Measurements from ENCODE around the gene CDC20B.
"Not testable (repeated sequence)": the region's sequence is repeated elsewhere in the genome, so short reads cannot be mapped to it uniquely, and the experiment has no call there.

The CDC20B gene

DNA sequence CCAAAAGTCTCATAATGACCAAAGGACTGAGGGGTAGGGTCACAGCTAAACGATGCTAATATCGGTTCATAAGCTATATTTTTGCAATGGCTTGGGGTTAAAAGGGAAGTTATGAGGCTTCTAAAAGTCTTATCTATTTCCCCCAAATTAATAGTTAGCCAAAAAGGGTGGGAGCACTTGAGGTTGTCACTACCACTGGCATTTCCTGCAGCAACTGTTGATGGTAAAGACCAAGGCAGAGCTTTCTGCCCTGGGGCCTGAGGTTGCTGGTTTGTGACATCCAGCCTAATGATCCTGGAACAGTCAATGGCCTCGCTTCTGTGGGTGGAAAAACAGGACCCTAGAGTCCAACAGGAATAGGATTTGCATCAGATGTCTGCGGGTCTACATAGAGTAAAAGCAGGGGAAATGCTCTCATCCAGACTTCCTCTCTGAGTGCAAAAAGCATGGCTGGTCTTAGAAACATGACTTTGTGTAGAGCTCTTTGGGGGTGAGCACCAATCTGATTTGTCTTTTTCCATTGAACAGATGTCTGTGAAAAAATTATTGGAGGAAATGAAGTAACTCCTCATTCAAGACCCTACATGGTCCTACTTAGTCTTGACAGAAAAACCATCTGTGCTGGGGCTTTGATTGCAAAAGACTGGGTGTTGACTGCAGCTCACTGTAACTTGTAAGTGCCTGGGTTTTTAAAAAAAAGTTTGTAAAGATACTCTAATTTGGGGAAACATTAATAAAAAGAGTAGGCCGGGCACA is 67.9 kb downstream of the CDC20B start:
- no peak for DNase-seq

DNA sequence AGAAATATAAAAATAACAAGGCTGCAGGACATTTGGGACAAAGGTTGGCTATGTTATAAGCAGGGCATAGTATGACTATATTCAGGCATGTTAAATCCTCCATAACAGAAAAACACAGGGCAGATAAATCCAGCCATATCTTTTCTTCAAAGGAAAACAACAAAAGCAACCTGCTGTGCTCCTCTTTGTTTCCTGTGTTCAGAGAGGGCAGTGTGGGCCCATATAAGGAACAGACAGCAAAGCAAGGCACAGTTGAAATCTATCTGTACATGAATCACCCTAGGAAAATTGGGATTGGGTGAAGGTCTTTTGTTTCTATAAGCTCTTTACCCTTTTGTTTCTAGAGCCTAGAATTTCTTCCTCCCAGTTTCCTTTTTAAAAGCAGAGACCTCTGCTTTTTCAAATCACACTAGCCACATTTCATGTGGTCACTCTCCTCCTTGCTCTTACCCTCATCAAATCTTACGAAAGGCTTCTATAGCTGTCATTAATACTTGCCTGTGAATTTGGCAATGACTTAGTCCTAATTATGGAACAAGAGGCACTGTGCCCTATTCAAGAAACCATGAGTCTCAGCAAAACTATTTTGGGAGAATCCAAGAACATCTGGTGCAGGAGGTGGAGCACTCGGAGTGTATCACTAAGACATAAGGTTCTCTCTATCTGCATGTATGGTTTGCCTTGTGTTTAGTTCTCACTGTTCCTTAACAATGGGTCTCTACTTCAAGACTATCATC is 68.8 kb downstream of the CDC20B start:
- no peak for DNase-seq

DNA sequence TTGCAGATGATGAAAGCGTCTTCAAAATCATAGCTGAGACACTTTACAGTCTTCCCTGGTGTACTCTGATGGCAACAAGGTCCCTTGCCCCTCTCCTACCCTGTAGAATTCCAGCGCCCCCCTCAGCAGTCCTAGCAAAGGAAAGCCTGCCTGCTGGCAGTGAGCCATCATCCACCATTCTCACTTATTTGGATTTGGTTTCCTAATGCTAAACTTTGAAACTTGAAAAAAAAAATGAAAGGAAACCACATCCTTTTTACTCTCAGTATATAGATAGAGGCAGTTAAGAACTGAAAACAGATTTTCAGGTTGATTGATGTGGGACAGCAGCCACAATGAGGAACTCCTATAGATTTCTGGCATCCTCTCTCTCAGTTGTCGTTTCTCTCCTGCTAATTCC is 70.6 kb downstream of the CDC20B start, which contains the start of gene GZMA:
Gene GZMA, plus strand, starts transcription at position 299 of the 400 bp plus-strand sequence. Its CDS starts 37 bp downstream, at position 336.
- no peak for DNase-seq

DNA sequence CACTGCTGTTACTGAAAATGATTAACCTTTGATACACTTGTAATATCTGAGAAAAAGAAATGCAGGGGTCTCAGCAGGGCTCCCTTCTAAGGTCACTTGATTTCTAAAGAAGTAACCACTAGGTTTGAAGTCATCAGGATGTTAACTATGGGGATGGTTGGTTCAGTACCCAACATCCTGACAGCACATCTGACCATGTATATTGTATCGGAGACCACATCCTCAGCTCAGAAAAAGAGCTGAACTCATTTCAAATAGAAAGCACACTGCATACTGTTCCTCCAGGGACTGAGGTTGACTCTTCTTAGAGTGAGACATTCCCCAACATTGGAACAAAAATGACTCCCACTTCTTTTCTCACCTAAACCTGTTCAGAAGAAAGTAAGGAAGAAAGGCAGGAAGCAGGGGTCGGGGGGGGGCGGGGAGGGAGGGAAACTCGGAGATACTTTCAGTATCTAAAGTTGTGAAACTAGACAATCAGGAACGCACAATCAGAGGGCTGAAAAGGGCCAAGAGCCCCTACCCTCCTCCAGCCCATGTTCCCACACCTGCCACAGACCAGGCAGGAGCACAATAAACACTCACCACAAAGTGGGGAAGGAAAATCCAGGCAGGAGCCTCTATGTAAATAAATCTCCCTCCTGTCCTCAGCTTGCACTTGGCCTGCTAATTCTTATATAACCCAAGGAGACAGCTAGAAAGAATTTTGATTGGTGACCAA is 71.3 kb downstream of the CDC20B start:
- DNase-seq, result no peak

DNA sequence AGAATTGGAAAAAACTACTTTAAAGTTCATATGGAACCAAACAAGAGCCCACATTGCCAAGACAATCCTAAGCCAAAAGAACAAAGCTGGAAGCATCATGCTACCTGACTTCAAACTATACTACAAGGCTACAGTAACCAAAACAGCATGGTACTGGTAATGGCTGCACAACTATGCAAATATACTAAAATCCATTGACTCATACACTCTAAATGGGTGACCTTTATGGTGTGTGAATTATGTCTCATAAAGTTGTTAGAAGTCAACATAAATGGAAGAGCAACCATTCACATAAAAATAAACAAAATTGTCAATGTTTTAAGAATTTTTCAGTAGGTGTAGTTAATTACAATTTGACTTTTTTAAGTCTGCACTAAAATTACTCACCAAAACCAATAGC is 71.8 kb downstream of the CDC20B start:
- DNase-seq, result not testable (repeated sequence)

DNA sequence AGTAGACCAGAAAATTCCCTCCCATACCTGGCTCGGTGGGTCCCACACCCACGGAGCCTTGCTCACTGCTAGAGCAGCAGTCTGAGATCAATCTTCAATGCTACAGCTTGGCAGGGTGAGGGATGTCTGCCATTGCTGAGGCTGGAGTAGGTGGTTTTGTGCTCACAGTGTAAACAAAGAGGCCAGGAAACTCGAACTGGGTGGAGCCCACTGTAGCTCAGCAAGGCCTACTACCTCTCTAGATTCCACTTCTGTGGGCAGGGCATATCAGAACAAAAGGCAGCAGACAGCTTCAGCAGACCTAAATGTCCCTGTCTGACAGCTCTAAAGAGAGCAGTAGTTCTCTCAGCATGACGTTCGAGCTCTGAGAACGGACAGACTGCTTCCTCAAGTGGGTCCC is 76.1 kb downstream of the CDC20B start:
- DNase-seq, result no peak

DNA sequence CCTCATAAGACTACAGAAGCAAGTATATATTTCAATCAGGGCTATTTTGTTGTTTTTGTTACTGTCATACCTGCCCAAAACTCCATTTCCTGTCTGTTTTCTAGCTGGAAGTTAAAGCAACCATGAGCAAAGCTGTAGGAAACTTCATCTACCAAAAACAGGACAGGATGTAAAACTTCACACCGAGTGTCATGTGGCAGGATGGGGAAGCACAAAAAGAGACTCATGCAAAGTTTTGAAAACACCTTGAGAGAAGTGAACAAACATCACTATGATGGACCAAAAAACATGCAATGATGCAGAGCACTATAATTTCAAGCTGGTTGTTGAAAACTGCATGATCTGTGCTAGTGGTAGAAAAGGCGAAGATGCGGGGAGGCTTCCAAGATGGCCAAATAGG is 76.8 kb downstream of the CDC20B start:
- no peak for DNase-seq

DNA sequence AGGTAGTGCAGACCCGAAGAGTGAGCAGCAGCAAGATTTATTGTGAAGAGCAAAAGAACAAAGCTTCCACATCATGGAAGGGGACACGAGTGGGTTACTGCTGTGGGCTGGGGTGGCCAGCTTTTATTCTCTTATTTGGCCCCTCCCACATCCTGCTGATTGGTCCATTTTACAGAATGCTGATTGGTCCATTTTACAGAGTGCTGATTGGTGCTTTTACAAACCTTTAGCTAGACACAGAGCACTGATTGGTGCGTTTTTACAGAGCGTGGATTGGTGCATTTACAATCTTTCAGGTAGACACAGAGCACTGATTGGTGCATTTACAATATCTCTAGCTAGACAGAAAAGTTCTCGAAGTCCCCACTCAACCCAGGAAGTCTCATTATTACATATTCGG is 82.0 kb downstream of the CDC20B start:
- DNase-seq, result not testable (repeated sequence)

DNA sequence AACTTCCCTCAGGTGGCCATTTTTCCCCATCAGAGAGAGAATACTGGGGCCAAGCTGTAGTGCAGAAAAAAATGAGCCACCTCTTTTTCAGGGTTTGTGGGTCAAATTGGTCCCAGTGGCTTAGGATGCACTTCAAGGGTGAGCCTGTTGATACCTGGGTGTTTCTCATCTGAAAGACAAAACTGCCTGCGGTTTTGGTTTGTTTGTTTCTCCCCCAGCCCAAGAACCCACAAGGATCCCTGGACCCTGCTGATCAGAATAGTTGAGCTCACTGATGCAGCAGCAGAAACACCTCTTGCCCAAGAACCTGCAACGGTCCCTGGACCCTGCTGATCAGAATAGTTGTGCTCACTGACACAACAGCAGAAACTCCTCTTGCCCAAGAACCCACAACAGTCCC is 83.7 kb downstream of the CDC20B start:
- not testable (repeated sequence) for DNase-seq

DNA sequence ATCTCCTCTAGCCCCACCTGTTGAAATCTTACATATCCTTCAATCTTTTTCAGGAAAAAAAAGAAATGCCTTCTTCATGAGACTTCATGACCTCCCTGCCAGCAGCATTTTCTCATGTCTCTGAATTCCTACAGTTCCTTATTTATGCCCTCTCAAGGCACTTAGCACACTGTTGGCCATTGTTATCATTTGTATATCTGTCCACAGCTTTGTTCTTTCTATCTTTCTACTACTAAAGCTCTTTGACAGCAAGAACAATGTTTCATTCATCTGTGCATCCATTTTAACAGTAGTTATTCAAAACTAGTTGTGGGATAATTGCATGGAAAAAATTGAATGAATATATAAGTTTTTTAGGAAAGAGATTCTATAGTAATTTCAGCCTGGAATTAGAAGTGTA is 91.4 kb downstream of the CDC20B start:
- DNase-seq, result no peak

DNA sequence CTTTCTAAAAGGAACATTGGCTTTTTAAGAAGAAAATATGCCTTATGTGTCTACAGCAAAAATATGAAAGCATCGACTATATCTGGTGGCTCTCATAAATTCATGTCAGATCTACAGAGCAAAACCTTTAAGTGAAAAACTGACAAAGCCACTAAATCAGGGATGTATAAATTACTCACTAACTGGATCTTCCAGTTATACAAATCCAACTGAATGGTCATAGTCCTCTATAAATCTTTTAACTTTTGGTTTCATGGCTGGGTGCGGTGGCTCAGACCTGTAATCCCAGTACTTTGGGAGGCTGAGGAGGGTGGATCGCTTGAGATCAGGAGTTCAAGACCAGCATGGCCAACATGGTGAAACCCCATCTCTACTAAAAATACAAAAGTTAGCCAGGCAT is 99.8 kb downstream of the CDC20B start:
- no peak for DNase-seq

DNA sequence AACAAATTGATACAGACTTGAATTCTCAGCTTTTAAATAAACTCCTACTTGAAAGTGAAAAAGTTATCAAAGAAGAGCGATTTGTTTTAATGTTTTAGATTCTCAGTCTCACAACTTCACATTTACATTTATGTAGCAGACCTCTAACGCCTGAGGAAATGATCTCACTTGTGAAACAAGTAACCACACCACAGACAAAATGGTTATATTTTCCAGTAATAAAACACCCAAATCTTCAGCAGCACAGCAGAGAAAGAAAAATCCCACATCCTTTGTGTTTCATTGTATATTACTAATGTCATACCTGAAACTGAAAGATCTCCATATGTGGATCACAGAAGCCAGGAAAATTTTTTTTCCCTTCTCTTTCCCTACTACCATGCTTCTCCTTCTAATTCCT is 100.3 kb downstream of the CDC20B start:
- no peak for DNase-seq

DNA sequence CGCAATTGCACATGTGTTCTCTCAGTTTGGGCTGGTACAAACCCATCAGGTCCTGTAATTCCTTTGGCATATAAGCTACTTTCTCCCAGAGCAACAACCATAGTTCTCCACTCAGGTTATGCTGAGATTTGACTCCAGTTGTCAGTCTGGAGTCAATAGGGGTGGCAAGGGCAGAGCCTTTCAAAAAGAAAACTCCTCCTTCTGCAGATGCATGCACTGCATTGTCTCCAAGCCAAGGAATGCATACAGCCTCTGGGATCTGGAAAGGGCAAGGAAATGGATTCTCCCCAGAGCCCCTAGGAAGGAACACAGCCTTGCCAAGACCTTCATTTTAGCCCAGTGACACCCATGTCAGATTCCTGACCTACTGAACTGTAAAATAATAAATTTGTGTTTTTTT is 101.6 kb downstream of the CDC20B start:
- DNase-seq, result no peak

DNA sequence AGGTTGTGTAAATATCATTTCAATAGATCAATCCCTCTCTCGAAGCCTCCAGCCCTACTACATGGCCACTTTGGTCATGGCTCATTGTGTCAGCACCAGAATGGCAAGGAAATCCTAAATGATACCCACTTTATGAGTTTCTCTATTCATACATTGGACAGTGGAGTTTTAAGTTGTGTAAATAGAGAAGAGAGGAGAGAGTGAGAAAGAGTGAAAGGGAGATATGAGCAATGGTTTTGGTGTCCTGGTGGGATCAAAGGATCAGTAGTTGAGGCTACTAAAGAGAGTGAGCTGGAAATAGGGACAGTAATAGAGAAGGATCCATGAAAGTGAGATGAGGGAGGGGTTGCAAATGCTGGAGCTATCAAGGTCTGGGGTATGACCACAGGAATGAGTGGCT is 102.0 kb downstream of the CDC20B start:
- no peak for DNase-seq

DNA sequence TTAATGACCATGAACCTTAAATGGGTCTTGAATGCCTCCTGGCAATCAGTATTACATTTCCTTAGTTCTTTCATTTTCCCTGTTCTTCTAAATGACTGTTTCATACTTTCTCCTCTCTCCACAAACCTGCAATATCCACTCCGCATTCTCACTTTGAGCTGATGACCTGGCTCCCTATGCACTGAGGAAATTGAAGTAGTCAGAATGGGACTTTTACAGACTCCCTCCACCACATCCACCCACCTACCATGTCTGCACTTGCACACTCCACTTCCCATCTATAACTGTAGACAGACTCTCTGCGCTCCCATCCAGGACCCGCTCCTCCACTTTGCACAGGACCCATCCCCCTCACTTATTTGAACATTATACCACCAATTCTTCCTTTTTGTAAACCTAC is 106.7 kb downstream of the CDC20B start:
- DNase-seq, result no peak

DNA sequence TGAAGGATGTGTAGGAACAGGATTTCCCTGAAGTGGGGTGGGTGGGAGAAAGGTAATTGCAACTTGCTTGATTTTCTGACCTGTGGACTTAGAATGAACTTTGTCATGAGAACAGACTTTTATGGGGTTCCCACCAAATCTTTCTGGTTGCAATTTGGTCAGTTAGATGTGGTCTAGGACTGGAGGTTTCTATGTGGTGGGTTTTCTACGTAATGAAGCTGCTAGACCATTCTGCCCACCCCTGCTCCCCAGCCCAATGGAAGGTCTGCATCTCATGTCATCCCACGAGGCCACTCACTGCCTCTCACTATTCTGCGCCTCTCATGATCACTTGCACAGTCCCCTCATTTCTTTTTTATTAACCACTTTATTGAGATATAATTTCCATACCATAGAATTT is 108.5 kb downstream of the CDC20B start:
- DNase-seq, result no peak

DNA sequence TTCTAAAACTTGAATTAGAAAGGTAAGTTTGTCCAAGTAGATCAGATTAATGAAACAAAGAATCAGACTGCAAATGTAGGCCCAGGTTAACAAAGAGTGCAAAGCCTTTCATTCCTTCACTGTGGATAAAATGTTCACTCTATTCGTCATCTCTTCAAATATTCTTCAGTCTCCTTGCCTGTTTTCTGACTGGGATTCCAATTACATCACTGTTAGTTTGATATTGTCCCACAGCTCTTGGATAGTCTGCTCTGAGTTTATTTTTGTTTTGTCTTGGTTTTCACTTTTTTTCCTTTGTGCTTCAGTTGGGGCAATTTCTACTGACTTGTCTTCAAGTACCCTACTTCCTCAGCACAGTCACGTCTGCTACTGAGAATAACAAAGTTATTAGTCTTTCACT is 109.1 kb downstream of the CDC20B start:
- DNase-seq, result no peak

DNA sequence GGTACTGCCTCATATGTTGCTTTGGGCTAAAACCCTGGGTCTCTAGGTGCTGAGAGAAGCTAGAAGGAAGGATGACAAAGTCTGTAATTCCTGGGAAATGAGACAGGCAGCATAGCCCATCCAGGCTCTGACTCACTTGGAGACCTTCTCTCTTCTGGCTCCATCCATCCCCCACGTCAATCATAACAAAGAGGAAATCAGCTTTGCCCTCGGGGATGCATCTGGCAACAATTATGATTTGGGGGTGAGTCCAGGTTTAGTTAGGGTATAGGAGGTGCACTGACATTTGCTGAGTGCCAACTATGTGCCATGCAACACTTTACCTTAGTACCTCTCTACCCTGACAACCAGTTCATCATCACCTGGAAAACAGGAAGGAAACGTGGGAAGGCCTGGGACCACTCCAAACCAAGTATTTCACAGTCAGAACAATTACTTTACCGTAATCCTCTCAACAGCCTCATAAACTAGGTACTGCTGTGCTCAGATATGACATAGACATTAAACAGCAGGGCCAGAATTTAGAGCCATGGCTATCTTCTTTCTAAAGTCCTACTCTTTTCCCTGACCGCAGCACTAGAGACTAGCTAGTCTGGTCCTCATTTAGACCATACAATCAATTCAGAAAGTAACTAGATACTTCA is 109.6 kb downstream of the CDC20B start:
- no peak for DNase-seq
